Keratinocyte (primary cell): ENCODE measurements around the gene SCMH1. TPM values are rescaled to one million over a fixed set of nuclear protein-coding genes. Genes with fewer than 3 reads are reported as not detected.
A peak's percentile ranks its signal among the peaks of the same experiment; 100 is the strongest.

ENCODE experiments used
- DNase-seq: peaks from one replicate; pipeline ENCODE4 v3.0.0-alpha.2; 2011; ENCODE audit warnings: low read depth, missing footprints, low spot score
- FAIRE-seq: peaks from 2 replicates; lab custom pipeline; 2011; peaks lifted over from hg19 to GRCh38; lab: Jason Lieb, UNC
- H2AFZ ChIP-seq: 2 replicates; pipeline ENCODE4 v1.6.0; 2012; ENCODE audit warnings: low read length, control low read depth, inconsistent platforms; ENCODE audit not compliant: control insufficient read depth
- H3K27ac ChIP-seq: 2 replicates; pipeline ENCODE4 v1.5.1; 2011; ENCODE audit warnings: low read length; ENCODE audit not compliant: control insufficient read depth, insufficient read depth
- H3K27me3 ChIP-seq: 3 replicates; pipeline ENCODE4 v1.6.0; 2011; ENCODE audit warnings: low read length; ENCODE audit not compliant: control insufficient read depth, insufficient read depth; ENCODE audit errors: extremely low read depth
- H3K36me3 ChIP-seq, 2 experiments: 2 replicates in 1 of 2; 3 replicates in 1 of 2; pipeline ENCODE4 v1.5.1; 2011; ENCODE audit warnings: low read length in 2 of 2, mild to moderate bottlenecking in 1 of 2; ENCODE audit not compliant: control insufficient read depth in 2 of 2, insufficient read depth in 2 of 2; ENCODE audit errors: extremely low read depth in 1 of 2
- H3K4me1 ChIP-seq: 3 replicates; pipeline ENCODE4 v1.5.1; 2011; ENCODE audit warnings: low read length; ENCODE audit not compliant: control insufficient read depth, insufficient read depth; ENCODE audit errors: extremely low read depth
- H3K4me2 ChIP-seq: 3 replicates; pipeline ENCODE4 v1.6.0; 2011; ENCODE audit warnings: low read depth, low read length; ENCODE audit not compliant: control insufficient read depth, insufficient read depth; ENCODE audit errors: extremely low read depth
- H3K4me3 ChIP-seq, 3 experiments: fragments of 200-600 bp in 1 of 3; sonication (generic) in 1 of 3; 2 replicates in 2 of 3; 3 replicates in 1 of 3; pipeline ENCODE4 v1.5.1; 2011 to 2016; ENCODE audit warnings: low read length in 3 of 3, mild to moderate bottlenecking in 3 of 3, control low read depth in 2 of 3, inconsistent platforms in 1 of 3, low read depth in 1 of 3, mixed read lengths in 1 of 3, mixed run types in 1 of 3, moderate library complexity in 1 of 3; ENCODE audit not compliant: control insufficient read depth in 2 of 3, insufficient read depth in 2 of 3; ENCODE audit errors: extremely low read depth in 1 of 3
- H3K79me2 ChIP-seq: 2 replicates; pipeline ENCODE4 v1.6.0; 2012; ENCODE audit warnings: low read length; ENCODE audit not compliant: control insufficient read depth, insufficient read depth
- H3K9ac ChIP-seq: 3 replicates; pipeline ENCODE4 v1.6.0; 2011; ENCODE audit warnings: low read length; ENCODE audit not compliant: control insufficient read depth, insufficient read depth; ENCODE audit errors: extremely low read depth
- H3K9me1 ChIP-seq: 3 replicates; pipeline ENCODE4 v1.6.0; 2011; ENCODE audit warnings: low read length; ENCODE audit not compliant: control insufficient read depth, insufficient read depth; ENCODE audit errors: extremely low read depth
- H3K9me3 ChIP-seq: 2 replicates; pipeline ENCODE4 v1.5.1; 2012; ENCODE audit warnings: low read depth, low read length; ENCODE audit not compliant: control insufficient read depth
- H4K20me1 ChIP-seq: 3 replicates; pipeline ENCODE4 v1.6.0; 2011; ENCODE audit warnings: low read length; ENCODE audit not compliant: control insufficient read depth, insufficient read depth; ENCODE audit errors: extremely low read depth
- EZH2 ChIP-seq: IDR thresholded peaks from one replicate; pipeline ENCODE4 v1.6.1; 2012; ENCODE audit warnings: inconsistent platforms, mild to moderate bottlenecking, low read length, moderate library complexity
- dilution Hi-C: fragments of 300-500 bp; cut with MboI; formaldehyde crosslinking; loops from one replicate; pipeline ENCODE4 v1.7.0; 2020; ENCODE audit warnings: low sequenced_read_pairs; ENCODE audit not compliant: extremely low pct_ligation_motif_present
- polyA plus RNA-seq, 5 experiments: library from polyadenylated mRNA; depleted of rRNA in 3 of 5; stranded (reverse) in 3 of 5; stranded (forward) in 1 of 5; unstranded in 1 of 5; fragments of >200 nt; gene quantifications; 1 replicate in 1 of 5; 2 replicates in 3 of 5; 3 replicates in 1 of 5; pipeline versions ENCODE4 v1.2.1 to v1.2.3, GENCODE V29; 2011 to 2012; ENCODE audit warnings: missing spikeins in 2 of 5, low read depth in 1 of 5, low replicate concordance in 1 of 5
- TF ChIP-seq, protein P1 (sequence below), 3 experiments: IDR thresholded peaks in 1 of 3; conservative IDR thresholded peaks in 1 of 3; optimal IDR thresholded peaks in 1 of 3; 2 replicates in 2 of 3; 3 replicates in 1 of 3; pipeline versions ENCODE3 to v1.5.1; 2011; ENCODE audit warnings: low read length in 3 of 3, mild to moderate bottlenecking in 3 of 3, moderate library complexity in 2 of 3, control low read depth in 1 of 3, inconsistent platforms in 1 of 3; ENCODE audit not compliant: insufficient read depth in 2 of 3; ENCODE audit errors: extremely low read depth in 1 of 3

SCMH1 gene
- polyA plus RNA-seq, 1 donor (not counting 4 experiments of a cell fraction or from before 2014, with no cell fraction given) = 29.9 TPM

DNA sequence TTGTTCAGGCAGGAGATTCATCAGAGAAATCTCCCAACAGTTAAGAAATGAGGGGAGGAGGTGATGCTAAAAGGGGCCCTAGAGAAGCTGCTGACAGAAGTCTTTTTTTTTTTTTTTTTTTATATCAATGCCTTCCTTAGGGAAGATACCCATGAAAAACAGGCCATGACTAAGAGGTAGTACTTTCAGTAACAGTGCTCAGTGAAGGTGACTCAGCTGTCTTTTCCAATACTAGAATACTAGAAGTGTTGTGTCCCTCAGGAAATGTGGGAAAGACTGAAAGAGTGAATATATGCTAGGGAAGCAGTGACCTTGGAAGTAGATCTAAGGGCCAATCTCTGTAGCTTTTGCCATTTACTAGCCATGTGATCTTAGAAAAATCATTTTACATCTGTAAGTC lies 168.1 kb downstream of the SCMH1 start:
- DNase-seq (no peak), FAIRE-seq (peak; percentile 74)
- Histone ChIP-seq H3K79me2 (no peaks in the 10 kb centered on the region), H2AFZ (no peak overlapping the region), H3K27me3 (no peaks in the 10 kb centered on the region), H3K4me1 (peaks cover 2% of the 10 kb centered on the region), H3K4me3 (no peak overlapping the region), H3K4me2 (no peak overlapping the region), H4K20me1 (no peaks in the 10 kb centered on the region), H3K9me3 (no peaks in the 10 kb centered on the region), H3K9me1 (no peaks in the 10 kb centered on the region), H3K36me3 (peaks cover 0 to 4% of the 10 kb centered on the region in 2 experiments), H3K9ac (no peak overlapping the region), H3K27ac (no peak overlapping the region)
- no peak for TF ChIP-seq EZH2
- TF ChIP-seq, protein P1, sequence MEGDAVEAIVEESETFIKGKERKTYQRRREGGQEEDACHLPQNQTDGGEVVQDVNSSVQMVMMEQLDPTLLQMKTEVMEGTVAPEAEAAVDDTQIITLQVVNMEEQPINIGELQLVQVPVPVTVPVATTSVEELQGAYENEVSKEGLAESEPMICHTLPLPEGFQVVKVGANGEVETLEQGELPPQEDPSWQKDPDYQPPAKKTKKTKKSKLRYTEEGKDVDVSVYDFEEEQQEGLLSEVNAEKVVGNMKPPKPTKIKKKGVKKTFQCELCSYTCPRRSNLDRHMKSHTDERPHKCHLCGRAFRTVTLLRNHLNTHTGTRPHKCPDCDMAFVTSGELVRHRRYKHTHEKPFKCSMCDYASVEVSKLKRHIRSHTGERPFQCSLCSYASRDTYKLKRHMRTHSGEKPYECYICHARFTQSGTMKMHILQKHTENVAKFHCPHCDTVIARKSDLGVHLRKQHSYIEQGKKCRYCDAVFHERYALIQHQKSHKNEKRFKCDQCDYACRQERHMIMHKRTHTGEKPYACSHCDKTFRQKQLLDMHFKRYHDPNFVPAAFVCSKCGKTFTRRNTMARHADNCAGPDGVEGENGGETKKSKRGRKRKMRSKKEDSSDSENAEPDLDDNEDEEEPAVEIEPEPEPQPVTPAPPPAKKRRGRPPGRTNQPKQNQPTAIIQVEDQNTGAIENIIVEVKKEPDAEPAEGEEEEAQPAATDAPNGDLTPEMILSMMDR (optimal IDR thresholded peaks at IDR 0.05 in 1 of 3, IDR thresholded peaks at IDR 0.05 in 1 of 3, conservative IDR thresholded peaks at IDR 0.05 in 1 of 3; ENCODE audit: extremely low read depth in 1 of 3, insufficient read depth in 2 of 3, low read length in 3 of 3) = no peak
- dilution Hi-C loops = no loop called here

DNA sequence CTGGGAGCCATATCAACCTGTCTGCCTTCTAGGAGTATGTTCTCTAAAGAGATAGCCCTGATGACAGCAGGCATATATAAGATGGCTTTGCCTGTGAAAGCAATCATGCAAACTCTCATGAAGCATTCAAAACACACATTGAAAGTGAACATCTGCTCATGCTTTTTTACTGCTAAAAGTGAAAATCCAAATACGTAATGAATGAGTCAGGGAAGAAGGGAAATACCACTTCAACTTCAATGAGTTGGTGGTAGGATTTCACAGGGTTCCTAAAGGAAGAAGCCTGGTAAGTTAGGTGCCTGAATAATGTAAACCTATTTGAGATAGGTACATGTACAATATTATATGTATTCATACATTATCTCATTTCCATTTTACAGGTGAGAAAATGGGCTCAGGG lies 170.1 kb downstream of the SCMH1 start:
- peaks cover 0 to 4% of the 10 kb centered on the region in 2 experiments for H3K36me3 ChIP-seq

More for the DNA sequence above, 170.1 kb downstream of the SCMH1 start:
- no peak overlapping the region for H2AFZ ChIP-seq
- FAIRE-seq = no peak
- no peaks in the 10 kb centered on the region for H3K79me2 ChIP-seq
- H3K9me3 ChIP-seq = no peaks in the 10 kb centered on the region
- H3K4me1 ChIP-seq = peaks cover 2% of the 10 kb centered on the region
- DNase-seq = no peak
- no peaks in the 10 kb centered on the region for H3K9me1 ChIP-seq
- no peaks in the 10 kb centered on the region for H4K20me1 ChIP-seq
- dilution Hi-C loops = no loop called here
- H3K4me3 ChIP-seq = no peak overlapping the region
- H3K27me3 ChIP-seq = no peaks in the 10 kb centered on the region
- H3K4me2 ChIP-seq = no peak overlapping the region
- H3K9ac ChIP-seq = no peak overlapping the region
- TF ChIP-seq, protein P1 (optimal IDR thresholded peaks at IDR 0.05 in 1 of 3, IDR thresholded peaks at IDR 0.05 in 1 of 3, conservative IDR thresholded peaks at IDR 0.05 in 1 of 3; ENCODE audit: extremely low read depth in 1 of 3, insufficient read depth in 2 of 3, low read length in 3 of 3) = no peak
- no peak overlapping the region for H3K27ac ChIP-seq
